ENCODE data around the gene GRIN2A. TPM values are rescaled to one million over a fixed set of nuclear protein-coding genes. Genes with fewer than 3 reads are reported as not detected.

GRIN2A gene
- total RNA-seq, 1 donor from 2014 or later = 0.56 TPM

DNA sequence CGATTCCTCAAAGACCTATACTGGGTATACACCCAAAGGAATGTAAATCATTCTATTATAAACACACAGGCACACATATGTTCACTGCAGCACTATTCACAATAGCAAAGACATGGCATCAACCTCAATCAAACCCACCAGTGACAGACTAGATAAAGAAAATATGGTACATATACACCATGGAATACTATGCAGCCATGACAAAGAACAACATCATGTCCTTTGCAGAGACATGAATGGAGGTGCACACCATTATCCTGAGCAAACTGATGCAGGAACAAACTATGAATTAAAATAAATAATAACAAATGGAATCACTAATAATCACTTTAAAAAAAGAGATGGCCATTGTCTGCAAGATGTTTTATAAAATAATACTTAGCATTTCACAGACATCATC, 380.1 kb downstream of the GRIN2A start:
- Histone ChIP-seq H3K4me3 (no peak overlapping the region), H3K9me3 (no peaks in the 10 kb centered on the region), H3K27me3 (ENCODE audit: low read depth) (no peaks in the 10 kb centered on the region), H3K4me1 (no peaks in the 10 kb centered on the region), H3K27ac (no peak overlapping the region), H3K36me3 (no peaks in the 10 kb centered on the region)
- intact Hi-C loops (cut with DNase I) = no loop called here
- ATAC-seq (no peak), DNase-seq (no peak)
- TF ChIP-seq, protein P1, sequence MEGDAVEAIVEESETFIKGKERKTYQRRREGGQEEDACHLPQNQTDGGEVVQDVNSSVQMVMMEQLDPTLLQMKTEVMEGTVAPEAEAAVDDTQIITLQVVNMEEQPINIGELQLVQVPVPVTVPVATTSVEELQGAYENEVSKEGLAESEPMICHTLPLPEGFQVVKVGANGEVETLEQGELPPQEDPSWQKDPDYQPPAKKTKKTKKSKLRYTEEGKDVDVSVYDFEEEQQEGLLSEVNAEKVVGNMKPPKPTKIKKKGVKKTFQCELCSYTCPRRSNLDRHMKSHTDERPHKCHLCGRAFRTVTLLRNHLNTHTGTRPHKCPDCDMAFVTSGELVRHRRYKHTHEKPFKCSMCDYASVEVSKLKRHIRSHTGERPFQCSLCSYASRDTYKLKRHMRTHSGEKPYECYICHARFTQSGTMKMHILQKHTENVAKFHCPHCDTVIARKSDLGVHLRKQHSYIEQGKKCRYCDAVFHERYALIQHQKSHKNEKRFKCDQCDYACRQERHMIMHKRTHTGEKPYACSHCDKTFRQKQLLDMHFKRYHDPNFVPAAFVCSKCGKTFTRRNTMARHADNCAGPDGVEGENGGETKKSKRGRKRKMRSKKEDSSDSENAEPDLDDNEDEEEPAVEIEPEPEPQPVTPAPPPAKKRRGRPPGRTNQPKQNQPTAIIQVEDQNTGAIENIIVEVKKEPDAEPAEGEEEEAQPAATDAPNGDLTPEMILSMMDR (IDR thresholded peaks at IDR 0.05) = no peak

DNA sequence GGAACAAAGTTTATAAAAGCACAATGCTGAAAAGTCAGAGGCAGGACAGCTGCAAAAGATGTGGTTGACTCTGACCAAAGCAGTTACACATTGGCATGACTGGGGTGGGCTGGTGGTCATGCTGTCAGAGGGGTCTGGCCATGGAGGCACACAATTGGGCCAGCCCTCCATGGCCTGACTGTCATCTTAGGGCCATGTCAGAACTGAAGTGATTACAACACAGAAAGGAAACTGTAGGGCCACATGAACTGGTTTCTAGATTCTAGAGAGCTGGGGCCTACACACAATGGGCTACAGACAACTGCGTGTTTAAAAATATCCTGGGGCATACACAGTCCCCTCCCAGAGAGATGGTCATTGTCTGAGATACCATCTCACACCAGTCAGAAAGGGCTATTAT, 380.6 kb downstream of the GRIN2A start:
- no peak for DNase-seq
- Histone ChIP-seq H3K27ac (no peak overlapping the region), H3K4me1 (no peaks in the 10 kb centered on the region), H3K27me3 (ENCODE audit: low read depth) (no peaks in the 10 kb centered on the region), H3K36me3 (no peaks in the 10 kb centered on the region), H3K9me3 (no peaks in the 10 kb centered on the region), H3K4me3 (no peak overlapping the region)
- intact Hi-C loops (cut with DNase I) = no loop called here
- no peak for ATAC-seq
- TF ChIP-seq, protein P1 (IDR thresholded peaks at IDR 0.05) = no peak

DNA sequence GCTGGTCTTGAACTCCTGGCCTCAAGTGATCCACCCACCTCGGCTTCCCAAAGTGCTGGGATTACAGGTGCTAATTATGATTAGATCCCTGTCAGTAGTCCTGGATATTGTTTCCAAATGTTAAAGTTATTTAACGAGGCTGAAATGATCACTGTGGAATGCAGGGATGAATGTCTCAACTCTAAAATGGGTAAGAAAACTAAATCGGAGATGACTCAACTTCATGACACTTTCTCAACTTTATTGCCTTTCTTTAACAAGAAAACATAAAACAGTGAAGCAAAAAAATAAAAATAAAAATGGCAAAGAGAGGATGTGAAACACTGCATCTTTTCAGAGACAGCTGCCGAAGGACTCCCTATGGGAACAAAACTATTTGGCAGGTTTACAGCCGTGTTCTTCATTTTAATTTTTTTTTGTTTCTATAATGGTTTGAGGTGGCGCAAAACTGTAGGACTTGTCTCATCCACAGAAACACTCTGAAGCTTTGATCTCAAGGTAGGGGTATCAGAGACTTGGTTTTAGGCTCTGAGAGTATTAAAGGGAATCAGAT, 382.0 kb downstream of the GRIN2A start:
- no peaks in the 10 kb centered on the region for H3K9me3 ChIP-seq
- intact Hi-C loops (cut with DNase I) = no loop called here
- no peak overlapping the region for H3K4me3 ChIP-seq
- H3K4me1 ChIP-seq = no peaks in the 10 kb centered on the region
- H3K36me3 ChIP-seq = no peaks in the 10 kb centered on the region
- TF ChIP-seq, protein P1 (IDR thresholded peaks at IDR 0.05) = no peak
- H3K27me3 ChIP-seq (ENCODE audit: low read depth) = no peaks in the 10 kb centered on the region
- ATAC-seq = no peak
- DNase-seq = no peak
- H3K27ac ChIP-seq = no peak overlapping the region

DNA sequence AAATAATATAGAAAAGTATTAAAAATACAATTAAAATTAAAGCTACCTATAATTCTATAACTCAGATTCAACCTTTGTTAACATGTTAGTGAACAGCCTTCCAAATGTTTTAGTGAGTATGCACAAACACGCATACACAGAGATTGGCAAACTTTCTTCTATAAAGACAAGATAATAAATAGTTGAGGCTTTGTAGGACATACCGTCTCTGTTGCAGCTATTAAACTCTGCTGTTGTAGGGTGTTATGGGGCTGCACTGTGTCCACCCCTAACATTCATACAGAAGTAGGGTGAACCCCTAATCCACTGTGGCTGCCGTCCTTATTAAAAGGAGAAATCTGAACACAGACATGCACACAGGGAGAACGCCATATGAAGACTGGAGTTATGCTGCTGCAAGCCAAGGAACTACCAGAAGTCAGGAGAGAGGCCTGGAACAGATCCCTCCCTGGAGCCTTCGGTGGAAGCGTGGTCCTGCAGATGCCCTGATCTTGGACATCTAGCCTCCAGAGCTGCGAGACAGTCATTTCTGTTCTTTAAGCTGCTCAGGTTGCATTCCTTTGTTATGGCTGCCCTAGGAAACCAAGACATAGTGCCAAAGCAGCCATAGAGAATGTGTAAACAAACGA, 383.2 kb downstream of the GRIN2A start:
- no peak for ATAC-seq
- H3K36me3 ChIP-seq = no peaks in the 10 kb centered on the region
- H3K27ac ChIP-seq = no peak overlapping the region
- H3K4me1 ChIP-seq = no peaks in the 10 kb centered on the region
- no peak for DNase-seq
- no peak overlapping the region for H3K4me3 ChIP-seq
- TF ChIP-seq, protein P1 (IDR thresholded peaks at IDR 0.05) = no peak
- no peaks in the 10 kb centered on the region for H3K9me3 ChIP-seq
- H3K27me3 ChIP-seq (ENCODE audit: low read depth) = no peaks in the 10 kb centered on the region
- intact Hi-C loops (cut with DNase I) = no loop called here

DNA sequence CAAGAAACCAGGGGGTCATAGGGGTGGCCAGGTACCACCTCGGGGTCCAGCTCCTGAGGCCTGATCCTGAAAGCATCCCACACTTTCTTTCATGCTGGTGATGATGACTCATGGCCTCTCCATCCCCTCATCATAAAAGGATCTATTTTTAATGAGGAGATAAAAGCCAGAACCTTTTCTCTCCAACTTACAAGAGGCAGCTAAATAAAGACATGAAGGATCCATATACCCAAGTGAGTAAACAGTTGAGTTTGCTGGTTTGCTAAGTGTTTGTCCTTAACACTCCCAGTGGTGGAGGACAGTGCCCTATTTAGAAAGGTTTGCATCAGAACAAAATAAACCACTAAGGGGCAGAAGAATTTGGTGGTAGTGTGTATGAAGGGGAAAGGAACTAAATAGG, 383.8 kb downstream of the GRIN2A start:
- no peaks in the 10 kb centered on the region for H3K9me3 ChIP-seq
- no peaks in the 10 kb centered on the region for H3K36me3 ChIP-seq
- intact Hi-C loops (cut with DNase I) = no loop called here
- ATAC-seq = no peak
- H3K4me1 ChIP-seq = no peaks in the 10 kb centered on the region
- no peak overlapping the region for H3K4me3 ChIP-seq
- no peaks in the 10 kb centered on the region for H3K27me3 ChIP-seq (ENCODE audit: low read depth)
- DNase-seq = no peak
- TF ChIP-seq, protein P1 (IDR thresholded peaks at IDR 0.05) = no peak
- no peak overlapping the region for H3K27ac ChIP-seq

Measured in lower lobe of right lung (tissue), 2 donors.